Measurements from ENCODE around the gene PCSK9.

The PCSK9 gene

GRCh38 chr1:55039342-55040082 is at the start of gene PCSK9:
Gene PCSK9, plus strand, starts transcription at chr1:55039548. Its CDS starts 290 bp downstream, at chr1:55039838.
- no peak for TF ChIP-seq CTCF (IDR thresholded peaks at IDR 0.05; ENCODE audit: control extremely low read depth, extremely low read depth, low read depth, missing control alignments)
- no peak for DNase-seq (ENCODE audit: extremely low spot score)
- ChIA-PET POLR2A (no interaction called here), CTCF (interaction anchor here (0.9 kb wide), 1 partner anchor 17 kb away, joined by 3 read pairs; no protein-coding TSS in a partner anchor)

GRCh38 chr1:54989968-54990810 is 49.2 kb upstream of the PCSK9 start:
- ChIA-PET CTCF (interaction anchor here (24.6 kb wide), 1 partner anchor 44 kb away, joined by 609 read pairs; no protein-coding TSS in a partner anchor), POLR2A (no interaction called here)
- no peak for TF ChIP-seq CTCF (IDR thresholded peaks at IDR 0.05; ENCODE audit: control extremely low read depth, extremely low read depth, low read depth, missing control alignments)
- no peak for DNase-seq (ENCODE audit: extremely low spot score)

GRCh38 chr1:54990916-54991315 is 48.4 kb upstream of the PCSK9 start:
- ChIA-PET POLR2A (no interaction called here), CTCF (interaction anchor here (24.6 kb wide), 1 partner anchor 45 kb away, joined by 609 read pairs; no protein-coding TSS in a partner anchor)
- DNase-seq (ENCODE audit: extremely low spot score): no peak
- TF ChIP-seq CTCF (IDR thresholded peaks at IDR 0.05; ENCODE audit: control extremely low read depth, extremely low read depth, low read depth, missing control alignments): no peak

GRCh38 chr1:54991939-54992338 is 47.4 kb upstream of the PCSK9 start:
- POLR2A ChIA-PET: no interaction called here
- no peak for TF ChIP-seq CTCF (IDR thresholded peaks at IDR 0.05; ENCODE audit: control extremely low read depth, extremely low read depth, low read depth, missing control alignments)
- CTCF ChIA-PET: interaction anchor here (24.6 kb wide), 1 partner anchor 46 kb away, joined by 609 read pairs; no protein-coding TSS in a partner anchor
- no peak for DNase-seq (ENCODE audit: extremely low spot score)

GRCh38 chr1:54993140-54993539 is 46.2 kb upstream of the PCSK9 start:
- ChIA-PET CTCF (interaction anchor here (24.6 kb wide), 1 partner anchor 47 kb away, joined by 609 read pairs; no protein-coding TSS in a partner anchor), POLR2A (no interaction called here)
- DNase-seq (ENCODE audit: extremely low spot score): no peak
- TF ChIP-seq CTCF (IDR thresholded peaks at IDR 0.05; ENCODE audit: control extremely low read depth, extremely low read depth, low read depth, missing control alignments): no peak

- no peak for DNase-seq (ENCODE audit: extremely low spot score)
- TF ChIP-seq CTCF (IDR thresholded peaks at IDR 0.05; ENCODE audit: control extremely low read depth, extremely low read depth, low read depth, missing control alignments): no peak
- ChIA-PET CTCF (interaction anchor here (2.9 to 24.6 kb wide), 2 partner anchors 30 to 48 kb away, joined by 23 to 609 read pairs; no protein-coding TSS in a partner anchor), POLR2A (no interaction called here)
These were observed 44.9 kb upstream of the PCSK9 start for GRCh38 chr1:54994355-54994990.

Measured in GM10248 (cell line).